Effector CD8-positive, alpha-beta T cell (primary cell): ENCODE data around the gene IQCM.

Experiments used
- DNase-seq: peaks from one replicate; lab custom pipeline; 2025; lab: John Stamatoyannopoulos, UW

The IQCM gene

GRCh38 chr4:149711593-149712365 lies 103.9 kb downstream of the IQCM start:
- DNase-seq: no peak

- no peak for DNase-seq
Observed at GRCh38 chr4:149709640-149710039, 106.0 kb downstream of the IQCM start.

DNA sequence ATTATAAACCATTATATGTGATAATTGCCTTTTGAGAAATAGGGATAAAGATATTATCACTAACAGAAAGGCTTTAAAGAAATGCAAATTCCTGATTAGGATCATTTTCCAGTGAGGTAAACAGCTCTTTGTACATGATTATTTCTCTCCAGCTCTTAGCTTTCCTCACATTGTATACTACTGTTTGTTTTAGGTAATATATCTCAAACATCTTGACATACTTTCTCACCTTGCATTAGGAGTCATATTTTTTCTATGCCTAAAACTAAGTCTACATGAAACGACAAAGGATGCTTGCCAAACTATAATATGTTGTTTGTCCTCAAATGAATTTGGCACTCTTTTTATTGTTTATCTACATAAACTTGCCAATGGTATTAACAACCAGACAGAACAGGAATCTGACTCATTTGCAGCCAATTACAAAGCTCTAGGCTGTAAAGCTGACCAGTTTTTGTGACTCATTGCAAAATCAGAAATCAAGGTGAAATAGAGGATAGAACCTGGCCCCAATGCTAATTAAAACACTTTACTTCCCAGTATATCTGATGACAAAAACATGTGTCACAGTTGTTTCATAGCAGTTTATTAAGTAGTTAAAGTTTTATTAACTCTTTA lies 107.0 kb downstream of the IQCM start:
- no peak for DNase-seq

DNA sequence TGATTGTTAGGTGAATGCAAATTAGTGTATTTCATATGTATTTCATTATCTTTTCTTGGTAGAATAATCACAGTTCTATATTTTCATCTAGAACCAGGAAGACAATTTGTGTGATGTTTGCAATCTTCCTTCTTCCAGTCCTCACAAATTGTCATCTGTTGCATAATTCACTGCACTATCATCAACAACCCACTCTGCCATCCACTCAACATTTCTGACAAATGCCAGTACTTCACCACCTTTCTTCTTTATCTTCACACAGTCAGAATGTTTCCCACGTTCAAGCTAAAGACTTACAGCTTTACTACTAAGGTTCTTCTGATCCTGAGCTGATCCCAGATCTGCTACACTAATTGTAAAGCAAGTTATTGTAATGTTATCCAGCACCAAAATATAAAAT lies 107.8 kb downstream of the IQCM start:
- no peak for DNase-seq

DNA sequence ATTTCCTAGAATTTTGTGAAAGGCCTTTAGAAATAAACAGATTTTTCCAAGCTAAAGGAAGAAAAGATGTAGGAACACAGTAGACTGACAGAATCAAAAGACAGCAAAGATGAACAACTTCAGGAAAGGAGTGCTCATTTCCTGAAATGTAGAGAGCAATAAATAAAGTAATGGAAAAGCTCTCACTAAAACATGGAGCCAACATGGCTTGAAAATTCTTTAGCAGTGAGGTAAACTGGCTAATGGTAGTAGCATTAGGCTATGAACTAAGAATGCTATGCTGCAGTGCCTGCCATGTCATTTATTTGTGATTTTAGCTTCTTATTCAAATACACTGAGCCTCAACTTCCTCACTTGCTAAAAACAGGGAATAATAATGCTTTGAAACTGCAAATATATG lies 108.7 kb downstream of the IQCM start:
- no peak for DNase-seq

GRCh38 chr4:149702414-149703293 lies 113.0 kb downstream of the IQCM start:
- no peak for DNase-seq

DNA sequence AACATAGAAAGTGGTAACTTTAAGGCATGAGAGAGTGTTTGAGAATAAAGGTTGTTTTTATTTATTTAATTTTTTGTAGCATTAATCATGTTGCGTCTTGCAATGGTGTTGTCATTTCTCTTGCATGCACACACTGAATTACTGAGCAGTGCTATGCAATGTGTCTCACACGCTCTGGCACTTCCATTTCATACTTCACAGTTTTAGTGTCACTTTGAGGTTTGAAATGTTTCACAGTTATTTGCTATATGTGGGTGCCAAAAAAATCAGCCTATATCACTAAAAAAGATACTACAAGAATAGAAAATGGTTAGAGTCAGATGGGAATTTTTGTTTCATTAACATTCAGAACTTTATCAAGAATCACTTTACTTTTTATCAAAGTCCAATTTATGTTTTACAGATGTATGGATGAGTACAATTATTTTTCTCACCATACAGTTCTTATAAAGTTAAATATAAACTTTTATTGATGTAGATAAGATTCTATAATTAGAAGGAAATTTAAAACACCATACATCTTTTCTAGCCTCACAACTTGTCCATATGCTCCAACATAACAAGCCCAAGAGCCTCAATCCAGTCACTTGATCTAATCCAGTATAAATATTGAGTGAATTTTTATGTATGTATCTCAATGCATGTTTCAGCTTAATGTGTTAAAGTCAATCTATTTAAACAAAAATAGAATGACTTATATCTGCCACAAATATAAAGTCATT lies 114.0 kb downstream of the IQCM start:
- DNase-seq: no peak

DNA sequence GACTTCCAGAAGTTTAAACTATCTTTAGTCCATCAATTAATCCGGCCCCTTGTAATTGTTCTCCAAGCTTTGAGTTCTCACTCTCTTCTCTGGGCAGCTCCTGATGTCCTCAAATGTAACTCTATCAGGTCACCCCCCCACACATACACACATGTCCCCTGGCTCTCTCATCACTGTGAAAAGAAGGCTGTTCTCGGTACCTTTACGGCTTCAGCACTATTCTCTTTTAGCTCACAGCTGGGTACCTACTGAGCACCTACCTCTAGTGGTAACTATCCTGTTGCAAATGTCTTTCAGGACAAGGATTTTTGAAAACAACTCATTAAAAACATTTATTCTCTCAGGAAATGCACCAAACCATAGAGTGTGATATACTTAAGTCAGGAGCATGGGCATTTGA lies 115.4 kb downstream of the IQCM start:
- DNase-seq: no peak

DNA sequence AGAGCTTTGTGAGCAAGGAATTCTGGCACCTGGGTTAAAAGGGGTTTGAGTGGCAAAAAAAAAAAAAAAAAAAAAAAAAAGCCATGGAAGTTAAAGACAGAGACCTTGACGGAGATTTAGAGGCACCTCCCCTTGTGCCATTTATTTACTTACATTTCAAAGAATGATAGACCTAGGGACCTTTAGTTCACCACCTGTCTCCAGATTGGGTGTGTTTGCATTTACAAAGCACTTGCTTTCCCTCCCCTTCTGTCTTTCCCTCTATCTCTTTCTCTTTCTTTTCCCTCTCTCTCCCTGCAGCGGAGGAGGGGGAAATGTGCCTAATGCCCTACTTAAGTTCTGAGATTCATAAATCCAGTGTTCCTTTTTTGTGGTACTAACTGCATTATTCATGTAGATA lies 116.0 kb downstream of the IQCM start:
- no peak for DNase-seq

GRCh38 chr4:149690726-149691125 lies 124.9 kb downstream of the IQCM start:
- DNase-seq: no peak

DNA sequence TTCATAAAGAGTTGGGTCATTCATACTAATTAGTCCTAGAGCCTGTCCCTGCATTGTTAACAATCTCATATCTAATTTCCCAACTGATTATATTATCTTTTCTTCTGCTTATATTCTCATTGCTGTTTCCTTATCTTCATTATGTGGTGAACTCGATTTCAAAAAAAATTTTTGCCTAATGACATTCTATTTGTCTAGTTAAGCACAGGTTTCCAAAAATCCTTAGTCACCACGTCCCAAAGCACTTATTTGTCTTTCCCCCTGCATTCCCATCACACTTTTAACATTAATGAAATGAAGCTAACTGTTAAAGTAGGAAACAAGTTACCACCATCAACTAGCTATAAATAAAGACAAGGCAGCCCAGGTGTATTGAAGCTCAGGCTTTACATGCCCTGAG lies 131.1 kb downstream of the IQCM start:
- DNase-seq: no peak

- DNase-seq: no peak
Observed at GRCh38 chr4:149676076-149676475, 139.6 kb downstream of the IQCM start.

GRCh38 chr4:149645790-149646189 lies 169.9 kb downstream of the IQCM start:
- no peak for DNase-seq

GRCh38 chr4:149638073-149638472 lies 177.6 kb downstream of the IQCM start:
- no peak for DNase-seq

DNA sequence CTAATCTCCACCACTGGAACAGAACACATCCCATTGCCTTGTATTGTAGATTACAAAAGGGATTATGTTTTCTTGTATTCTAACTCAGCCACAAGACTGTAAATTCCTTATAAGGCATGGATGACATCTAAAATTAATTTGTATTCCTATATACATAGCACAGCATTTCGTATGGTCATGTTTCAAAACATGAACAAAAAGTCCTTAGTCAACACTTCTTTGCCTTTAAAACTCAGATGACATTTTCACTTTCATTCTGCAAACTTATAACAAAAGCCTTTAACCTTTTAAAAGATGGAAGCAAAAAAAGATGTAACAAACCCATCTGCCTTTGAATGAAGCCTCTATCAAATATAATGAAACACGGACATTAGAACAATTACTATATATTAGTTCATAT lies 181.3 kb downstream of the IQCM start:
- DNase-seq: no peak

DNA sequence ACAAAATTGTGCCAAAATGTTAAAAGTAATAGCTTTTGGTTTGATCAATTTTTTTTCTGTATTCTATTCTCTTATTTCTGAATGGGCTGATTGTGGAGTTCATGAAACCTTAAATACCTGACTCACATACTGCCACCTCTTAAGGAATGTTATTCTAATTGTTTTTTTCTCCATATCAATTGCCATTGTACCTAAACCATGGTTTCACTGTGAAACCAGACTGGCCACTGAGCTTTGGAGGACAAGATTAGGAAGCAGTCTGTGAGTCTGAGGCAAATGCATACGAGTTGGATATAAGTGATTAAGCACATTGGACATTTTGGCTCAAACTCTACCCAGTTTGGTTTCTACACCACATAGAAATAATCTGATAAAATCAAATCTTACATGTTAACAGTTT lies 184.0 kb downstream of the IQCM start:
- DNase-seq: no peak

- DNase-seq: no peak
Observed at GRCh38 chr4:149630064-149630463, 185.6 kb downstream of the IQCM start.

DNA sequence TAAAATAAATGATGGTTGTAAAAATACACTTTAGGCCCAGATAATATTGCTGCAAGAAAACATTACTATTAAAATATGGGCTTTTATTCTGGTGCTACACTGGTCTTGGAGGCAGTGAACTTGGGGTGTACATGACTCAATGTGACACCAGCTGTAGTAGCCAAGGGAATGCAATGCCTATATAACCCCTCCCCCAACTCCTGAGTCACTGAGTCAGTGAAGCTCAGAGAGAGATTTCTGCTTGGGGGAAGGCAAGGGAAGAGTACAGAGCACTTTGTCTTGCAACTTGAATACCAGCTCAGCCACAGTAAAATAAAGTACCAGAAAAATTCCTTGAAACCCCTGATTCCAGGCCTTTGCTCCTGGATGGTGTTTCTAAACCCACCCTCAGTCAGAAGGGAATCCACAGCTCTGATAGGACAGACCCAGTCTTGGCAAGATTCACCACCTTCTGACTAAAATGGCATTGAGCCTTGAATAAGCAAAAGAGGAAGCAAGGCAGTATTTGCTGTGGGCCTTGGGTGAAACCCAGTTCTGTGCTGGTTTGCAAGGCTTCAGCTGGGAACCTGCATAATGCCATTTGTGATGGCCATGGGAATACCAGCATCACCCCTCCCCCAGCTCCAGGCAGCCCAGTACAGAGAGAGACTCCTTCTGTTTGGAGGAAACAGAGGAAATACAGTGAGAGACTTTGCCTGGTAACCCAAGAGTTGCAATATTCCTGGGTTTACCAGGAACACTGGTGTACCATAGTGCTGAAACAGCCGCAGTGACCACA lies 209.9 kb downstream of the IQCM start:
- no peak for DNase-seq

DNA sequence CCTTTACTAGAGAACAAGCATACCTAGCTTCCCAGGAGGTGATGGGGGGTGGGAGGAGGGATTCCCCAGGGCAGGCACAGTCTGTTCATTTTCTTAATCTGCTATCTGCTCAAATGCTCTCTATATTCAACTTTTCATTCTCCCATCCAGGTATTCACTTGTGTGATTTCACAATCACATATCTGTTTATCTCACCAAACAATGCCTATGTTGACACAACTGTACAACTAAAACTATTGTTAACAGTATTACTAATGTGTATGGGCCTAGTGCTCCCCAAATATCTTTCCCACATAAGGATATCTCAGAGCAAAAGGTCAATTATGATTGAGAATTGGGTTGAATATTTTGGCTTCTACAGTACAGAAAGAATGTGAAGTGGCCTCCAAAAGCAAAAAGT lies 210.8 kb downstream of the IQCM start:
- no peak for DNase-seq

DNA sequence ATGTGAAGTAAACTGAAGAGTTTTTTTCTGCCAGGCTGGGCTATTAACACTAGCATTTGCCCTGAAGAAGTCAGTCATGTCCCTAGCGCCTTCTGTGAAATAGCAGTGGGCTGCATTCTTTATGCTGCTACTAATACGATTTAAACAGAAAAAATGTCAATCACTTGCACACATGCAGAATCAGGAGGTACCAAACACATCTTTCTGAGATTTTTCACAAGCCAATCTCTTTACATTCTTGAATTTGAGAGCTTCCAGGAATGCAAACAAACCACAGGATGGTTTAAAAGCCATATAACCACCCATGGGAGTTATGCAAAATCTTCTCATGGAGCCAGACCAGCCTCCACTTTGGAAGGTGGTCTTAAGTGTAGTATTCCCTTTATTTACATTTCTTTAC lies 220.1 kb downstream of the IQCM start:
- no peak for DNase-seq

GRCh38 chr4:149589826-149590225 lies 225.8 kb downstream of the IQCM start:
- no peak for DNase-seq
